Measurements from ENCODE around the gene AUH. TPM values are rescaled to one million over a fixed set of nuclear protein-coding genes. Genes with fewer than 3 reads are reported as not detected.

The AUH gene
- total and polyA plus RNA-seq, 2 donors (not counting 1 experiment from before 2014, with no cell fraction given) = 5.2 to 29.1 TPM

GRCh38 chr9:91334053-91334452, 27.7 kb downstream of the AUH start:
- WGBS (ENCODE audit: insufficient coverage) = 88% methylated on average over 1 of the region's 4 CpGs
- no peak for ATAC-seq (ENCODE audit: low read depth)
- no peak for DNase-seq

GRCh38 chr9:91333551-91333950, 28.2 kb downstream of the AUH start:
- H4K20me1 ChIP-seq (ENCODE audit: control insufficient read depth, insufficient read depth, low read length, poor library complexity, severe bottlenecking) = no peaks in the 10 kb centered on the region
- no peak overlapping the region for H3K4me3 ChIP-seq (ENCODE audit: control extremely low read depth in 1 of 5, extremely low read depth in 1 of 5, insufficient read depth in 1 of 5, low read depth in 2 of 5, low read length in 4 of 5)
- H3K9ac ChIP-seq (ENCODE audit: low read length) = no peak overlapping the region
- CTCF ChIA-PET = no interaction called here
- intact Hi-C loops (cut with micrococcal nuclease) = no loop called here
- H3K4me3 Mint-ChIP-seq = no peak overlapping the region
- no peak overlapping the region for H3K4me2 ChIP-seq (replicated peaks; ENCODE audit: low read depth, low read length, poor library complexity, severe bottlenecking)
- no peak overlapping the region for H2AFZ ChIP-seq (ENCODE audit: insufficient read depth, low read depth, low read length, poor library complexity, severe bottlenecking)
- WGBS (ENCODE audit: insufficient coverage) = 80% methylated on average over 1 of the region's 1 CpG
- H3K4me1 Mint-ChIP-seq = no peaks in the 10 kb centered on the region
- H3K9me3 ChIP-seq (ENCODE audit: control extremely low read depth in 1 of 3, control insufficient read depth in 2 of 3, insufficient read depth in 1 of 3, low read length in 2 of 3) = peaks cover 0 to 3% (median 1%) of the 10 kb centered on the region in 3 donors
- H3K27me3 ChIP-seq (replicated peaks in 1 of 4; ENCODE audit: control extremely low read depth in 1 of 4, control insufficient read depth in 3 of 4, insufficient read depth in 4 of 4, low read length in 3 of 4) = no peaks in the 10 kb centered on the region
- ATAC-seq (ENCODE audit: low read depth) (no peak), DNase-seq (no peak)
- H3K79me2 ChIP-seq (ENCODE audit: control insufficient read depth, insufficient read depth, low read length) = no peaks in the 10 kb centered on the region
- no peaks in the 10 kb centered on the region for H3K27me3 Mint-ChIP-seq
- no peaks in the 10 kb centered on the region for H3K9me3 Mint-ChIP-seq (ENCODE audit: insufficient read depth)
- no peak overlapping the region for H3K27ac Mint-ChIP-seq
- no peak overlapping the region for H3K27ac ChIP-seq (ENCODE audit: low read length in 2 of 2)
- TF ChIP-seq EZH2 (IDR thresholded peaks at IDR 0.05; ENCODE audit: borderline replicate concordance, insufficient read depth, low read depth, low read length, poor library complexity, severe bottlenecking) = no peak
- TF ChIP-seq, protein P1, sequence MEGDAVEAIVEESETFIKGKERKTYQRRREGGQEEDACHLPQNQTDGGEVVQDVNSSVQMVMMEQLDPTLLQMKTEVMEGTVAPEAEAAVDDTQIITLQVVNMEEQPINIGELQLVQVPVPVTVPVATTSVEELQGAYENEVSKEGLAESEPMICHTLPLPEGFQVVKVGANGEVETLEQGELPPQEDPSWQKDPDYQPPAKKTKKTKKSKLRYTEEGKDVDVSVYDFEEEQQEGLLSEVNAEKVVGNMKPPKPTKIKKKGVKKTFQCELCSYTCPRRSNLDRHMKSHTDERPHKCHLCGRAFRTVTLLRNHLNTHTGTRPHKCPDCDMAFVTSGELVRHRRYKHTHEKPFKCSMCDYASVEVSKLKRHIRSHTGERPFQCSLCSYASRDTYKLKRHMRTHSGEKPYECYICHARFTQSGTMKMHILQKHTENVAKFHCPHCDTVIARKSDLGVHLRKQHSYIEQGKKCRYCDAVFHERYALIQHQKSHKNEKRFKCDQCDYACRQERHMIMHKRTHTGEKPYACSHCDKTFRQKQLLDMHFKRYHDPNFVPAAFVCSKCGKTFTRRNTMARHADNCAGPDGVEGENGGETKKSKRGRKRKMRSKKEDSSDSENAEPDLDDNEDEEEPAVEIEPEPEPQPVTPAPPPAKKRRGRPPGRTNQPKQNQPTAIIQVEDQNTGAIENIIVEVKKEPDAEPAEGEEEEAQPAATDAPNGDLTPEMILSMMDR (IDR thresholded peaks at IDR 0.05) = no peak
- H3K36me3 ChIP-seq (replicated peaks in 1 of 2; ENCODE audit: control extremely low read depth in 1 of 2, control insufficient read depth in 1 of 2, extremely low read depth in 1 of 2, insufficient read depth in 2 of 2, low read length in 1 of 2) = peaks cover 0 to 6% of the 10 kb centered on the region in 2 experiments
- POLR2A ChIA-PET = no interaction called here
- H3K4me1 ChIP-seq (ENCODE audit: control insufficient read depth in 2 of 2, insufficient read depth in 2 of 2, low read length in 2 of 2) = no peaks in the 10 kb centered on the region

More at GRCh38 chr9:91334053-91334452, 27.7 kb downstream of the AUH start:
- Histone ChIP-seq H3K4me1 (ENCODE audit: control insufficient read depth in 2 of 2, insufficient read depth in 2 of 2, low read length in 2 of 2) (no peaks in the 10 kb centered on the region), H2AFZ (ENCODE audit: insufficient read depth, low read depth, low read length, poor library complexity, severe bottlenecking) (no peak overlapping the region), H3K36me3 (replicated peaks in 1 of 2; ENCODE audit: control extremely low read depth in 1 of 2, control insufficient read depth in 1 of 2, extremely low read depth in 1 of 2, insufficient read depth in 2 of 2, low read length in 1 of 2) (peaks cover 0 to 8% of the 10 kb centered on the region in 2 experiments), H3K9ac (ENCODE audit: low read length) (no peak overlapping the region), H3K27me3 (replicated peaks in 1 of 4; ENCODE audit: control extremely low read depth in 1 of 4, control insufficient read depth in 3 of 4, insufficient read depth in 4 of 4, low read length in 3 of 4) (no peaks in the 10 kb centered on the region), H3K27ac (ENCODE audit: low read length in 2 of 2) (no peak overlapping the region), H3K9me3 (ENCODE audit: control extremely low read depth in 1 of 3, control insufficient read depth in 2 of 3, insufficient read depth in 1 of 3, low read length in 2 of 3) (peaks cover 0 to 3% (median 1%) of the 10 kb centered on the region in 3 donors), H3K4me2 (replicated peaks; ENCODE audit: low read depth, low read length, poor library complexity, severe bottlenecking) (no peak overlapping the region), H3K4me3 (ENCODE audit: control extremely low read depth in 1 of 5, extremely low read depth in 1 of 5, insufficient read depth in 1 of 5, low read depth in 2 of 5, low read length in 4 of 5) (no peak overlapping the region), H4K20me1 (ENCODE audit: control insufficient read depth, insufficient read depth, low read length, poor library complexity, severe bottlenecking) (no peaks in the 10 kb centered on the region), H3K79me2 (ENCODE audit: control insufficient read depth, insufficient read depth, low read length) (no peaks in the 10 kb centered on the region)
- POLR2A ChIA-PET = no interaction called here
- intact Hi-C loops (cut with micrococcal nuclease) = no loop called here
- Mint-ChIP-seq H3K27me3 (no peaks in the 10 kb centered on the region), H3K9me3 (ENCODE audit: insufficient read depth) (no peaks in the 10 kb centered on the region), H3K4me3 (no peak overlapping the region), H3K4me1 (no peaks in the 10 kb centered on the region), H3K27ac (no peak overlapping the region)
- TF ChIP-seq, protein P1 (IDR thresholded peaks at IDR 0.05) = no peak
- no peak for TF ChIP-seq EZH2 (IDR thresholded peaks at IDR 0.05; ENCODE audit: borderline replicate concordance, insufficient read depth, low read depth, low read length, poor library complexity, severe bottlenecking)
- CTCF ChIA-PET = no interaction called here

Measured in B cell (primary cell).